HCT116 (cell line): ENCODE results near the gene IL22RA2.

Source experiments
- CEBPB ChIP-seq: IDR thresholded peaks from 2 replicates; pipeline ENCODE4 v1.6.1; 2012; ENCODE audit warnings: low read depth
- CTCF ChIP-seq, 3 experiments: fragments of 200-600 bp in 1 of 3; sonication (generic) in 1 of 3; IDR thresholded peaks in 2 of 3; conservative IDR thresholded peaks in 1 of 3; 2 replicates each; pipeline ENCODE4 v1.5.1; 2012 to 2017; ENCODE audit warnings: low read depth in 2 of 3, low read length in 2 of 3, antibody characterized with exemption in 1 of 3, borderline replicate concordance in 1 of 3, control low read depth in 1 of 3, mild to moderate bottlenecking in 1 of 3, mixed read lengths in 1 of 3, mixed run types in 1 of 3, moderate library complexity in 1 of 3; ENCODE audit not compliant: insufficient read depth in 1 of 3
- EGR1 ChIP-seq: IDR thresholded peaks from 2 replicates; pipeline ENCODE4 v1.6.1; 2012; ENCODE audit warnings: low read depth
- EZH2 ChIP-seq: fragments of 200-600 bp; sonication (generic); IDR thresholded peaks from 2 replicates; pipeline ENCODE4 v1.6.1; 2017; ENCODE audit warnings: antibody characterized with exemption, mixed run types
- MAX ChIP-seq: IDR thresholded peaks from 2 replicates; pipeline ENCODE4 v1.6.1; 2012
- POLR2A ChIP-seq: IDR thresholded peaks from 2 replicates; pipeline ENCODE4 v1.7.0; 2011; ENCODE audit warnings: borderline replicate concordance; ENCODE audit not compliant: insufficient read depth, insufficient read length; ENCODE audit errors: extremely low read depth
- POLR2AphosphoS5 ChIP-seq: IDR thresholded peaks from 2 replicates; pipeline ENCODE4 v1.6.1; 2011; ENCODE audit warnings: mild to moderate bottlenecking, low read depth, low read length, moderate library complexity
- RAD21 ChIP-seq: IDR thresholded peaks from 2 replicates; pipeline ENCODE4 v1.6.1; 2012; ENCODE audit warnings: low read depth, mild to moderate bottlenecking
- YY1 ChIP-seq: IDR thresholded peaks from 2 replicates; pipeline ENCODE4 v1.6.1; 2011; ENCODE audit warnings: low read length, low read depth, moderate library complexity, mild to moderate bottlenecking; ENCODE audit not compliant: insufficient replicate concordance; ENCODE audit errors: extremely low read depth
- ZNF274 ChIP-seq: fragments of 200-500 bp; sonication (Bioruptor generic); IDR thresholded peaks from 2 replicates; pipeline ENCODE4 v1.6.1; 2014; ENCODE audit warnings: mild to moderate bottlenecking, low read depth, low read length, inconsistent platforms

DNA sequence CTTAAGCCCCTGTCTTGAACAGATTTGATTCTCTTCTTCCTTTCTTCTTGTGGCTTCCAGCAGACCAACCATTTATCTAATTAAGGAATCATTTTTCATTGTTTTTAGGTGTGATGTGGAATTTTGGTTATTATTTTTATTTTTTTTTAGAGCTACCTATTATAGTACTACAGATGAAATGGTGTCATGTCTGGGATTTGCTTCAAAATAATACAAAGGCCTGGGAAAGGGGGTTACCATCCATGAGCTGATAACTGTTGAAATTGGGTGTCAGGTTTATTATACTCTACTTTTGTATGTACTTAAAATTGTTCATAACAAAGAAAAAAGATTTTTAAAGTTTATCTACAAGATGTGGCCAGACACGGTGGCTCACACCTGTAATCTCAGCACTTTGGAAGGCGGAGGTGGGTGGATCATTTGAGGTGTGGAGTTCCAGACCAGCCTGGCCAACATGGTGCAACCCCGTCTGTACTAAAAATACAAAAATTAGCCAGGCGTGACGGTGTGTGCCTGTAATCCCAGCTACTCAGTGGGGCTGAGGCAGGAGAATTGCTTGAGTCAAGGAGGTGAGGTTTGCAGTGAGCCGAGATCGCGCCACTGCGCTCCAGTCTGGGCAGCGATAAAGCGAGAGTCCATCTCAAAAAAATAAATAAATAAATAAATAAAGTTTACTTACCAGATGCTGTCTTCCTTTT lies 561 bp downstream of the IL22RA2 start:
- TF ChIP-seq CTCF (IDR thresholded peaks at IDR 0.05 in 2 of 3, conservative IDR thresholded peaks at IDR 0.05 in 1 of 3; ENCODE audit: borderline replicate concordance in 1 of 3, insufficient read depth in 1 of 3, low read depth in 2 of 3, low read length in 2 of 3) (no peak), POLR2A (no peak), ZNF274 (no peak), MAX (no peak), EZH2 (no peak), RAD21 (no peak), YY1 (no peak), EGR1 (no peak), CEBPB (no peak), POLR2AphosphoS5 (no peak)
